Pancreas (tissue), 10 donors: Measurements from ENCODE around the gene CSRNP3. TPM values are rescaled to one million over a fixed set of nuclear protein-coding genes. Genes with fewer than 3 reads are reported as not detected.

Experiments
- ATAC-seq, 4 donors: fragments of 200-7000 bp; cut with Tn5 transposase; one replicate each; pipeline versions ENCODE4 v1.8.0 to v1.9.1; 2020; ENCODE audit warnings: mild to moderate bottlenecking in 4 of 4, moderate library complexity in 4 of 4
- DNase-seq, 6 donors: peaks; one replicate each; pipeline ENCODE4 v3.0.0-alpha.2; 2020
- FAIRE-seq: peaks from 2 replicates; lab custom pipeline; 2012; peaks lifted over from hg19 to GRCh38; lab: Jason Lieb, UNC
- H3K27ac ChIP-seq, 4 donors: fragments of 200-600 bp; sonication (generic); 1 replicate in 3 of 4; 2 replicates in 1 of 4; pipeline versions ENCODE4 v1.5.0 to v1.8.0; 2020
- H3K27me3 ChIP-seq, 4 donors: fragments of 200-600 bp; one replicate each; pipeline ENCODE4 v1.8.0; 2021
- H3K36me3 ChIP-seq, 3 donors: fragments of 200-600 bp; sonication (generic) in 1 of 3; one replicate each; pipeline versions ENCODE4 v1.5.0 to v1.8.0; 2020 to 2021
- H3K4me1 ChIP-seq, 3 donors: fragments of 200-600 bp; one replicate each; pipeline ENCODE4 v1.8.0; 2021
- H3K4me3 ChIP-seq, 4 donors: fragments of 200-600 bp; sonication (generic) in 2 of 4; one replicate each; pipeline versions ENCODE4 v1.5.0 to v1.8.0; 2020 to 2021
- H3K9me3 ChIP-seq, 4 donors: fragments of 200-600 bp; one replicate each; pipeline ENCODE4 v1.8.0; 2021
- CTCF ChIP-seq, 4 donors: fragments of 200-600 bp; sonication (generic) in 3 of 4; IDR thresholded peaks; one replicate each; pipeline versions ENCODE4 v1.5.0 to v1.8.0; 2021; ENCODE audit warnings: antibody characterized with exemption in 4 of 4
- WGBS, 2 donors: extraction: QIAGEN DNeasy Blood & Tissue Kit; methylation state at CpG; one replicate each; pipeline ENCODE4 v1.1.7; 2013; 5-methylcytosine and 5-hydroxymethylcytosine counted together
- intact Hi-C, 3 donors: fragments of 100-400 bp; cut with DNase I; formaldehyde crosslinking; loops; one replicate each; pipeline versions ENCODE4 v1.11.1 to v1.14.2; 2022
- polyA plus RNA-seq, 2 donors: library from polyadenylated mRNA; stranded (reverse); fragments of 200-250 nt; gene quantifications; one replicate each; pipeline ENCODE4 v1.2.3, GENCODE V29; 2013
- total RNA-seq, 6 donors: library from RNA; stranded (reverse); fragmentation: NEBNext Ultra II Directional in 4 of 6; extraction: Animal tissue kit (Norgen Biotek cat#: 25700) in 4 of 6; gene quantifications; one replicate each; pipeline versions ENCODE4 v1.2.1 to v1.2.4, GENCODE V29; 2021 to 2023
- donor health status: healthy with polysubstance abuse.
- donor health status: DM: no; HTN: no; CAD: no; lungs with moderate emphysema.
- donor health status: DM: no; HTN: no; CAD: no.
- donor health status: control.
- donor health status: control.
- donor health status: Bipolar disorder and iron deficiency.
- donor health status: DM: yes; HTN: yes; CAD: no.
- donor health status: DM: no; HTN: no; CAD: no.
- donor health status: DM: no; HTN: no; CAD: no.
- donor health status: DM: yes; HTN: yes; CAD: no.

The CSRNP3 gene
- total and polyA plus RNA-seq, 8 donors = 0.91 to 4.8 (median 3.1) TPM

GRCh38 chr2:165452327-165452726 lies 17.2 kb upstream of the CSRNP3 start:
- no peak overlapping the region for H3K4me3 ChIP-seq
- no peak for TF ChIP-seq CTCF (IDR thresholded peaks at IDR 0.05)
- no peak overlapping the region for H3K27ac ChIP-seq
- WGBS, 2 donors = 78 to 86% methylated on average over 2 of the region's 2 CpGs
- intact Hi-C loops = no loop called here
- no peaks in the 10 kb centered on the region for H3K36me3 ChIP-seq
- FAIRE-seq (no peak), DNase-seq (no peak), ATAC-seq (no peak)
- H3K9me3 ChIP-seq = no peaks in the 10 kb centered on the region
- H3K27me3 ChIP-seq = no peaks in the 10 kb centered on the region
- no peaks in the 10 kb centered on the region for H3K4me1 ChIP-seq

- H3K27me3 ChIP-seq = no peaks in the 10 kb centered on the region
- no peak for ATAC-seq
- no peaks in the 10 kb centered on the region for H3K9me3 ChIP-seq
- no peak for TF ChIP-seq CTCF (IDR thresholded peaks at IDR 0.05)
- no peaks in the 10 kb centered on the region for H3K4me1 ChIP-seq
- H3K36me3 ChIP-seq = no peaks in the 10 kb centered on the region
- WGBS, 2 donors = 79 to 93% methylated on average over 5 of the region's 5 CpGs
- no peak overlapping the region for H3K4me3 ChIP-seq
- intact Hi-C loops = no loop called here
- DNase-seq = no peak
- H3K27ac ChIP-seq = no peak overlapping the region
- FAIRE-seq = no peak
Measured at GRCh38 chr2:165453561-165454094, 15.9 kb upstream of the CSRNP3 start.

- no peak for ATAC-seq
- H3K27me3 ChIP-seq = no peaks in the 10 kb centered on the region
- WGBS, 2 donors = 88 to 100% methylated on average over 1 of the region's 1 CpG
- intact Hi-C loops = no loop called here
- TF ChIP-seq CTCF (IDR thresholded peaks at IDR 0.05) = no peak
- H3K27ac ChIP-seq = no peak overlapping the region
- no peaks in the 10 kb centered on the region for H3K9me3 ChIP-seq
- H3K4me1 ChIP-seq = no peaks in the 10 kb centered on the region
- H3K36me3 ChIP-seq = no peaks in the 10 kb centered on the region
- no peak for DNase-seq
- H3K4me3 ChIP-seq = no peak overlapping the region
- FAIRE-seq = no peak
Measured at GRCh38 chr2:165454905-165455304, 14.6 kb upstream of the CSRNP3 start.

GRCh38 chr2:165456027-165456426 lies 13.5 kb upstream of the CSRNP3 start:
- WGBS, 2 donors = 74 to 77% methylated on average over 1 of the region's 1 CpG
- ATAC-seq (peak in 1 of 4 donors; percentile 27), DNase-seq (no peak), FAIRE-seq (no peak)
- Histone ChIP-seq H3K4me3 (no peak overlapping the region), H3K4me1 (no peaks in the 10 kb centered on the region), H3K27ac (no peak overlapping the region), H3K9me3 (no peaks in the 10 kb centered on the region), H3K36me3 (no peaks in the 10 kb centered on the region), H3K27me3 (no peaks in the 10 kb centered on the region)
- no peak for TF ChIP-seq CTCF (IDR thresholded peaks at IDR 0.05)
- intact Hi-C loops = no loop called here

GRCh38 chr2:165462443-165462842 lies 7.1 kb upstream of the CSRNP3 start:
- Histone ChIP-seq H3K36me3 (no peaks in the 10 kb centered on the region), H3K4me3 (no peak overlapping the region), H3K27me3 (no peaks in the 10 kb centered on the region), H3K9me3 (no peaks in the 10 kb centered on the region), H3K27ac (no peak overlapping the region), H3K4me1 (no peaks in the 10 kb centered on the region)
- ATAC-seq = peak in 1 of 4 donors; percentile 35
- no peak for TF ChIP-seq CTCF (IDR thresholded peaks at IDR 0.05)
- no peak for DNase-seq
- intact Hi-C loops = no loop called here
- 57 to 66% methylated on average over 3 of the region's 3 CpGs for WGBS, 2 donors
- no peak for FAIRE-seq
